H1 (cell line): ENCODE measurements around the gene ASTN1. TPM values are rescaled to one million over a fixed set of nuclear protein-coding genes. Genes with fewer than 3 reads are reported as not detected.

Experiments used
- BRCA1 ChIP-seq: IDR thresholded peaks from 2 replicates; pipeline ENCODE4 v1.6.1; 2012; ENCODE audit warnings: low read depth, low read length, improper control_type of control experiment
- CBX8 ChIP-seq: fragments of 300-800, 300-1000 bp; sonication (generic); IDR thresholded peaks from 2 replicates; pipeline ENCODE4 v1.7.1; 2016; ENCODE audit warnings: low read depth, low read length, borderline replicate concordance
- EZH2 ChIP-seq: fragments of 200-600 bp; sonication (generic); IDR thresholded peaks from 2 replicates; pipeline ENCODE4 v1.7.1; 2012; ENCODE audit warnings: low read depth, mild to moderate bottlenecking, moderate library complexity, low read length, inconsistent platforms; ENCODE audit not compliant: severe bottlenecking
- FOSL1 ChIP-seq: IDR thresholded peaks from 2 replicates; pipeline ENCODE4 v1.6.1; 2011; ENCODE audit warnings: mild to moderate bottlenecking, low read depth, low read length, moderate library complexity; ENCODE audit not compliant: insufficient read depth
- GTF2F1 ChIP-seq: IDR thresholded peaks from 2 replicates; pipeline ENCODE4 v1.6.1; 2012; ENCODE audit warnings: low read depth, low read length, improper control_type of control experiment, borderline replicate concordance
- KDM1A ChIP-seq: fragments of 200-600, 300-600 bp; sonication (generic); IDR thresholded peaks from 2 replicates; pipeline ENCODE4 v1.7.1; 2016; ENCODE audit warnings: mild to moderate bottlenecking, low read length, borderline replicate concordance
- RFX5 ChIP-seq: IDR thresholded peaks from 2 replicates; pipeline ENCODE4 v1.6.1; 2011; ENCODE audit warnings: low read depth, low read length, improper control_type of control experiment, borderline replicate concordance
- SIX5 ChIP-seq: IDR thresholded peaks from 2 replicates; pipeline ENCODE4 v1.6.1; 2011; ENCODE audit warnings: mild to moderate bottlenecking, low read depth, low read length
- SP1 ChIP-seq: IDR thresholded peaks from 2 replicates; pipeline ENCODE4 v1.6.1; 2011; ENCODE audit warnings: low read depth, low read length
- TBP ChIP-seq: IDR thresholded peaks from 2 replicates; pipeline ENCODE4 v1.6.1; 2011; ENCODE audit warnings: low read depth, low read length, improper control_type of control experiment
- ZNF274 ChIP-seq: IDR thresholded peaks from 2 replicates; pipeline ENCODE4 v1.7.0; 2012; ENCODE audit warnings: low read length, borderline replicate concordance; ENCODE audit errors: extremely low read depth
- polyA plus RNA-seq, 7 experiments: library from polyadenylated mRNA; depleted of rRNA in 3 of 7; stranded (reverse) in 5 of 7; unstranded in 2 of 7; fragments of >200 nt in 5 of 7; fragments of 200-250 nt in 2 of 7; gene quantifications; 1 replicate in 5 of 7; 2 replicates in 1 of 7; 4 replicates in 1 of 7; pipeline versions ENCODE4 v1.2.1 to v1.2.3, GENCODE V29; 2011 to 2013; ENCODE audit warnings: missing spikeins in 2 of 7, mixed read lengths in 2 of 7
- total RNA-seq: library from RNA; stranded (reverse); fragmentation: NEBNext Ultra II Directional; extraction: Animal tissue kit (Norgen Biotek cat#: 25700); gene quantifications from 2 replicates; pipeline ENCODE4 v1.2.1, GENCODE V29; 2021
- TF ChIP-seq, protein P1 (sequence below): IDR thresholded peaks from 2 replicates; pipeline ENCODE4 v1.6.1; 2012; ENCODE audit warnings: inconsistent platforms
- TF ChIP-seq, protein P2 (sequence below), 3 experiments: IDR thresholded peaks; 1 replicate in 2 of 3; 2 replicates in 1 of 3; pipeline versions ENCODE4 v1.5.1 to v1.6.1; 2011; ENCODE audit warnings: low read length in 3 of 3, mild to moderate bottlenecking in 3 of 3, inconsistent platforms in 2 of 3, low read depth in 1 of 3, moderate library complexity in 1 of 3; ENCODE audit not compliant: insufficient read depth in 1 of 3; ENCODE audit errors: control extremely low read depth in 1 of 3

ASTN1 gene
- total and polyA plus RNA-seq, 2 of the 8 experiments (the other 6 are each of a cell fraction or from before 2014, with no cell fraction given): 2.9 to 4.1 TPM

DNA sequence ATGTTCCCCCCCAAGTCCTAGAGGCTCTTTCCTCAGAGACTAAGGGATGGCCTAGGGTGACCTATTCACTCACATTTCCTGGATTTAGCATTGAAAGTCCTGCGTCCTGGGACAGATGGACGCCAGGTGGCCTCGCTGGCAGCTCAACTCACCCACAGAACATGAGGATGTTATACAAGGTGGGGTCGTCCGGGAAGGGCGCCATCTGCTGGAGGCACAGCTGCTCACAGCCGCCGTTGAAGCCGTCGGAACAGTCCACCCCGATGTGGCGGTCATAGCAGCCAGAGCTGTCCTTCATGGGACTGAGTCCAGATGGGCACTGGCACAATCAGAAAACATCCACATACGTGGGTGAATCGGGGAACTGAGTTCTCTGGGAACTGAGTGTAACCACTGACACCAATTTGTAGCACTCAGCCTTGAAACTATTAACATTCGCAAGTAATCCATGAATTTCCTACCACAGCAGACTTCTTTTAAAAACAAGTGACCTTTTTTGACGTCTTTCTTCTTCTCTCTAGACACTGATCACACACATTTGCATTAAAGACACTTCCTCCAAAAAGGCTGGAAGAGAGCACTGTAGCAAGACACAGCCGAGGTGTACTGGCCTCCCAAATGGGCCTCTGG, 215.4 kb downstream of the ASTN1 start (continued):
- TF ChIP-seq GTF2F1 (no peak), CBX8 (no peak), EZH2 (no peak), TBP (no peak), KDM1A (no peak), BRCA1 (no peak), FOSL1 (no peak), ZNF274 (no peak), SIX5 (no peak), SP1 (no peak), RFX5 (no peak)
- TF ChIP-seq, protein P1, sequence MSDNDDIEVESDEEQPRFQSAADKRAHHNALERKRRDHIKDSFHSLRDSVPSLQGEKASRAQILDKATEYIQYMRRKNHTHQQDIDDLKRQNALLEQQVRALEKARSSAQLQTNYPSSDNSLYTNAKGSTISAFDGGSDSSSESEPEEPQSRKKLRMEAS: peak; percentile 86
- TF ChIP-seq, protein P2, sequence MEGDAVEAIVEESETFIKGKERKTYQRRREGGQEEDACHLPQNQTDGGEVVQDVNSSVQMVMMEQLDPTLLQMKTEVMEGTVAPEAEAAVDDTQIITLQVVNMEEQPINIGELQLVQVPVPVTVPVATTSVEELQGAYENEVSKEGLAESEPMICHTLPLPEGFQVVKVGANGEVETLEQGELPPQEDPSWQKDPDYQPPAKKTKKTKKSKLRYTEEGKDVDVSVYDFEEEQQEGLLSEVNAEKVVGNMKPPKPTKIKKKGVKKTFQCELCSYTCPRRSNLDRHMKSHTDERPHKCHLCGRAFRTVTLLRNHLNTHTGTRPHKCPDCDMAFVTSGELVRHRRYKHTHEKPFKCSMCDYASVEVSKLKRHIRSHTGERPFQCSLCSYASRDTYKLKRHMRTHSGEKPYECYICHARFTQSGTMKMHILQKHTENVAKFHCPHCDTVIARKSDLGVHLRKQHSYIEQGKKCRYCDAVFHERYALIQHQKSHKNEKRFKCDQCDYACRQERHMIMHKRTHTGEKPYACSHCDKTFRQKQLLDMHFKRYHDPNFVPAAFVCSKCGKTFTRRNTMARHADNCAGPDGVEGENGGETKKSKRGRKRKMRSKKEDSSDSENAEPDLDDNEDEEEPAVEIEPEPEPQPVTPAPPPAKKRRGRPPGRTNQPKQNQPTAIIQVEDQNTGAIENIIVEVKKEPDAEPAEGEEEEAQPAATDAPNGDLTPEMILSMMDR (IDR thresholded peaks at IDR 0.05; ENCODE audit: control extremely low read depth in 1 of 3, insufficient read depth in 1 of 3, low read depth in 1 of 3, low read length in 3 of 3): peak; percentile 99
